ENCODE data around the gene MAST4. TPM values are rescaled to one million over a fixed set of nuclear protein-coding genes. Genes with fewer than 3 reads are reported as not detected.

The MAST4 gene
- total RNA-seq, 2 experiments from 2014 or later = 1.3 to 21.9 TPM

DNA sequence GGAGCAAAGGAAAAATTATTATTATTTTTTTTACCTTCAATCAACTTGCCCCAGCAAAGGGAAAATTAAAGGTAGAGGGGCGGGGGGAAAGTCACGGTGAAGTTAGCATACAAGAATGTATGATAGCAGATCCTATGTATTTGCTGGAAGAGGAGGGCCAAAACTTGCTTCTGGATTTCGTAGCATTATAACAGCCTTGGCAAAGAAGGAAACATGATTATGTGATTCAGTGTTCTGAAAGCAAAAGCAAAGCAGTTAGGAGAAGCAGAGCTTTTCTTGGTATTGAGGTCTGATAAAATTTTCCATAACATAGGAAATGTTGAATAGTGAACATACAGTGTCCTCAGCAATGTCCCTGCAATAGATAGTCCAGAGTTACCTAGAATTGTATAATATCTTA, 32.4 kb downstream of the MAST4 start:
- peaks cover 19% of the 10 kb centered on the region for H3K4me1 ChIP-seq (ENCODE audit: insufficient read depth, low read length, poor library complexity, severe bottlenecking)
- intact Hi-C loops (cut with micrococcal nuclease; ENCODE audit: unreplicated experiment) = no loop called here
- TF ChIP-seq, protein P1, sequence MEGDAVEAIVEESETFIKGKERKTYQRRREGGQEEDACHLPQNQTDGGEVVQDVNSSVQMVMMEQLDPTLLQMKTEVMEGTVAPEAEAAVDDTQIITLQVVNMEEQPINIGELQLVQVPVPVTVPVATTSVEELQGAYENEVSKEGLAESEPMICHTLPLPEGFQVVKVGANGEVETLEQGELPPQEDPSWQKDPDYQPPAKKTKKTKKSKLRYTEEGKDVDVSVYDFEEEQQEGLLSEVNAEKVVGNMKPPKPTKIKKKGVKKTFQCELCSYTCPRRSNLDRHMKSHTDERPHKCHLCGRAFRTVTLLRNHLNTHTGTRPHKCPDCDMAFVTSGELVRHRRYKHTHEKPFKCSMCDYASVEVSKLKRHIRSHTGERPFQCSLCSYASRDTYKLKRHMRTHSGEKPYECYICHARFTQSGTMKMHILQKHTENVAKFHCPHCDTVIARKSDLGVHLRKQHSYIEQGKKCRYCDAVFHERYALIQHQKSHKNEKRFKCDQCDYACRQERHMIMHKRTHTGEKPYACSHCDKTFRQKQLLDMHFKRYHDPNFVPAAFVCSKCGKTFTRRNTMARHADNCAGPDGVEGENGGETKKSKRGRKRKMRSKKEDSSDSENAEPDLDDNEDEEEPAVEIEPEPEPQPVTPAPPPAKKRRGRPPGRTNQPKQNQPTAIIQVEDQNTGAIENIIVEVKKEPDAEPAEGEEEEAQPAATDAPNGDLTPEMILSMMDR (conservative IDR thresholded peaks at IDR 0.05; ENCODE audit: low read length) = no peak
- no peak for TF ChIP-seq EZH2phosphoT487 (IDR thresholded peaks at IDR 0.05; ENCODE audit: borderline replicate concordance, low read depth, low read length)
- H4K20me1 ChIP-seq (ENCODE audit: insufficient read depth, low read length) = no peaks in the 10 kb centered on the region
- no peaks in the 10 kb centered on the region for H3K9me2 ChIP-seq (ENCODE audit: insufficient read depth, low read length)
- POLR2A ChIA-PET = interaction anchor here (0.6 to 1.3 kb wide), 3 partner anchors 22 to 112 kb away, joined by 3 read pairs; no protein-coding TSS in a partner anchor
- BruUV-seq (replicated peaks) = no TSS peak
- no peak overlapping the region for H3K4me3 ChIP-seq (ENCODE audit: low read depth, low read length, poor library complexity, severe bottlenecking)
- H3K27ac ChIP-seq (ENCODE audit: low read depth, low read length, poor library complexity, severe bottlenecking) = no peak overlapping the region
- no peaks in the 10 kb centered on the region for H3K79me2 ChIP-seq (ENCODE audit: insufficient read depth, low read depth, low read length)
- peaks cover 2% of the 10 kb centered on the region; the same call in 1 of the 2 replicates for H3K9me3 ChIP-seq (ENCODE audit: low read length)
- DNase-seq (ENCODE audit: low spot score) = no peak
- no peak overlapping the region for H3K4me2 ChIP-seq (ENCODE audit: low read length)
- CTCF ChIA-PET (ENCODE audit: unreplicated experiment) = no interaction called here
- H2AFZ ChIP-seq (ENCODE audit: low read length) = no peak overlapping the region
- H3K36me3 ChIP-seq (ENCODE audit: insufficient read depth, low read length) = no peaks in the 10 kb centered on the region

GRCh38 chr5:66629446-66629845, 33.3 kb downstream of the MAST4 start:
- ChIA-PET CTCF (ENCODE audit: unreplicated experiment) (no interaction called here), POLR2A (no interaction called here)
- H3K4me3 ChIP-seq (ENCODE audit: low read depth, low read length, poor library complexity, severe bottlenecking) = no peak overlapping the region
- intact Hi-C loops (cut with micrococcal nuclease; ENCODE audit: unreplicated experiment) = no loop called here
- H2AFZ ChIP-seq (ENCODE audit: low read length) = no peak overlapping the region
- H3K79me2 ChIP-seq (ENCODE audit: insufficient read depth, low read depth, low read length) = no peaks in the 10 kb centered on the region
- no peaks in the 10 kb centered on the region for H3K9me3 ChIP-seq (ENCODE audit: low read length)
- TF ChIP-seq EZH2phosphoT487 (IDR thresholded peaks at IDR 0.05; ENCODE audit: borderline replicate concordance, low read depth, low read length) = no peak
- TF ChIP-seq, protein P1 (conservative IDR thresholded peaks at IDR 0.05; ENCODE audit: low read length) = no peak
- peaks cover 12% of the 10 kb centered on the region for H3K4me1 ChIP-seq (ENCODE audit: insufficient read depth, low read length, poor library complexity, severe bottlenecking)
- no peaks in the 10 kb centered on the region for H3K9me2 ChIP-seq (ENCODE audit: insufficient read depth, low read length)
- no peak for DNase-seq (ENCODE audit: low spot score)
- no peak overlapping the region for H3K4me2 ChIP-seq (ENCODE audit: low read length)
- no peaks in the 10 kb centered on the region for H4K20me1 ChIP-seq (ENCODE audit: insufficient read depth, low read length)
- BruUV-seq (replicated peaks) = no TSS peak
- no peaks in the 10 kb centered on the region for H3K36me3 ChIP-seq (ENCODE audit: insufficient read depth, low read length)
- H3K27ac ChIP-seq (ENCODE audit: low read depth, low read length, poor library complexity, severe bottlenecking) = no peak overlapping the region

- H3K4me3 ChIP-seq (ENCODE audit: low read depth, low read length, poor library complexity, severe bottlenecking) = no peak overlapping the region
- intact Hi-C loops (cut with micrococcal nuclease; ENCODE audit: unreplicated experiment) = no loop called here
- no peak overlapping the region for H2AFZ ChIP-seq (ENCODE audit: low read length)
- ChIA-PET CTCF (ENCODE audit: unreplicated experiment) (no interaction called here), POLR2A (no interaction called here)
- no TSS peak for BruUV-seq (replicated peaks)
- no peak overlapping the region for H3K27ac ChIP-seq (ENCODE audit: low read depth, low read length, poor library complexity, severe bottlenecking)
- no peaks in the 10 kb centered on the region for H3K9me2 ChIP-seq (ENCODE audit: insufficient read depth, low read length)
- no peaks in the 10 kb centered on the region for H3K4me1 ChIP-seq (ENCODE audit: insufficient read depth, low read length, poor library complexity, severe bottlenecking)
- TF ChIP-seq, protein P1 (conservative IDR thresholded peaks at IDR 0.05; ENCODE audit: low read length) = no peak
- H3K79me2 ChIP-seq (ENCODE audit: insufficient read depth, low read depth, low read length) = no peaks in the 10 kb centered on the region
- no peak for DNase-seq (ENCODE audit: low spot score)
- no peak overlapping the region for H3K4me2 ChIP-seq (ENCODE audit: low read length)
- H3K36me3 ChIP-seq (ENCODE audit: insufficient read depth, low read length) = no peaks in the 10 kb centered on the region
- H3K9me3 ChIP-seq (ENCODE audit: low read length) = no peaks in the 10 kb centered on the region
- no peaks in the 10 kb centered on the region for H4K20me1 ChIP-seq (ENCODE audit: insufficient read depth, low read length)
Measured at GRCh38 chr5:66633754-66634153, 37.6 kb downstream of the MAST4 start.
